GM18520 (cell line): Measurements from ENCODE around the gene CHEK1.
A peak's percentile ranks its signal among the peaks of the same experiment; 100 is the strongest.
"Not testable (repeated sequence)": the region's sequence is repeated elsewhere in the genome, so short reads cannot be mapped to it uniquely, and the experiment has no call there.

Source experiments
- ATAC-seq: cut with Tn5 transposase; IDR thresholded peaks from one replicate; pipeline ENCODE4 v1.9.1; 2021; ENCODE audit not compliant: unreplicated experiment

The CHEK1 gene

DNA sequence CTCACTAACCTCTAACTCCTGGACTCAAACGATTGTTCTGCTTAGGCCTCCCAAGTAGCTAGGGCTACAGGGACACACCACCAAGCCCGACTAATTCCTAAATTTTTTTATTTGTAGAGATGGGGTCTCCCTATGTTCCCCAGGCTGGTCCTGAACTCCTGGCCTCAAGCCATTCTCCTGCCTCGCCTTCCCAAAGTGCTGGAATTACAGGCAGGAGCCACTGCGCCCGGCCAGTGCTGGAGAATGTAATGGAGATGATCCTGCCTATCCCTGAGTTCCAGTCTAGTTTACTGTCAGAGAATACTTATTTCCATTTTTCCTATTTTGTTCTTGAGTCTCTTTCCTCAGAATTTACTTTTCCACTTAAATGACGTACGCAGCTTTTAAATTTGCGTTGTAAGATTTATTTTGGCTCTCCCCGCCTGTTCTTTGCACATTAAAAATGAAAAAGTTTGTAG, at the start of gene CHEK1:
Gene CHEK1 (plus strand): TSS at position 408 of the 458 bp plus-strand sequence. CDS start 1,606 bp downstream, outside the sequence.
- no peak for ATAC-seq

DNA sequence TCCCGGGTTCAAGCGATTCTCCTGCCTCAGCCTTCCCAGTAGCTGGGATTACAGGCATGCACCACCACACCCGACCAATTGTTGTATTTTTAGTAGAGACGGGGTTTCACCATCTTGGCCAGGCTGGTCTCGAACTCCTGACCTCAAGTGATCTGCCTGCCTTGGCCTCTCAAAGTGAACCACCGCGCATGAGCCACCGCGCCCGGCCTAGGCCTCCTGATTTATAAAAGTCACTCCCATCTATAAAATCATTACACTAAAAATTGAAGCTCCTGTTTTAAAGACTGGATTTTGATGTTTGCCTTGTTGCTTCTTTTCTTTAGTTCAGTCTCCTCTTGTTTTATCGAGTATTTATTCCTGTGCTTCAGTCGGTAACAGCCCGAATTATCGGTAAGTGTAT, 47.8 kb upstream of the CHEK1 start:
- ATAC-seq, result not testable (repeated sequence)

DNA sequence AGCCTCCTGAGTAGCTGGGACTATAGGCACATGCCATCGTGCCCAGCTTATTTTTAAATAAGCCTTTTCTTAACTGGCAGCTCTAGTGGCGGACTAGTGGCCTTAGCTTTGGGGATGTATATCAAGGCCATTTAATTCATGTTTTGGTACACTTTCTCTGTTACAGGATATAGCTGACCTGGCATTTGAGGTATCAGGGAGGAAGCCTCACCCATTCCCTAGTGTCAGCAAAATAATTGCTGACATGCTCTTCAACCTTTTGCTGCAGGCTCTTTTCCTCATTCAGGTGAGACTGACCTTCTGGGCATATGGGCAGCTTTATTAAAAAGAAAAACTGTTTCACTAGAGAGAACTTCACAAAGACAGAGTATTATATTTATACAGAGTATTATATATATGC, 46.2 kb upstream of the CHEK1 start:
- ATAC-seq, result no peak

DNA sequence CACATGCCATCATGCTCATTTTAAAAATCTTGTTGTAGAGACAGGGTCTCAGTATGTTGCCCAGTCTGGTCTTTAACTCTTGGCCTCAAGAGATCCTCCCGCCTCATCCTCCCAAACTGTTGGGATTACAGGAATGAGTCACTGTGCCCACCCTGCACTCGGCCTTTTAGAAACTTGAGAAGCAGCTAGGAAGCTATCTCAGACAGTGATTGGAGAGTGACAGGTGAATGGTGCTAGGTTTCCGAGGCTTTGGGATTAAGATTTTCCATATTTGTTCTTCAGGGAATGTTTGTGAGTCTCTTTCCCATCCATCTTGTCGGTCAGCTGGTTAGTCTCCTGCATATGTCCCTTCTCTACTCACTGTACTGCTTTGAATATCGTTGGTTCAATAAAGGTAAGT, 45.2 kb upstream of the CHEK1 start:
- ATAC-seq, result no peak

DNA sequence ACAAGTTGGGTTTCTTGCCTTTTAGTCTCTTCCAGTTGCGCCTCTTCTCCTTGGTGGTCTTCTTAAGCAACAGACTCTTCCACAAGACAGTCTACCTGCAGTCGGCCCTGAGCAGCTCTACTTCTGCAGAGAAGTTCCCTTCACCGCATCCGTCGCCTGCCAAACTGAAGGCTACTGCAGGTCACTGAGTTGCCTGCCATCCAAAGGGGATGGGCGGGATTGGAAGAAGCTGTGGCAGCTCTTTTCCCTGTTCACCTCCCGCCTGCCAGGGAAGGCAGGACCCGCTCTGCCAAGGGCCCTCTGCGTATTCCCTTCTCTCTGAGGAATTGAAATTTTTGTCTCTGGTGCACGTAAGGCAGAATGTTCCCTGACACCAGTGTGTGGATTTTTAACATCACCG, 41.5 kb upstream of the CHEK1 start:
- ATAC-seq, result no peak

DNA sequence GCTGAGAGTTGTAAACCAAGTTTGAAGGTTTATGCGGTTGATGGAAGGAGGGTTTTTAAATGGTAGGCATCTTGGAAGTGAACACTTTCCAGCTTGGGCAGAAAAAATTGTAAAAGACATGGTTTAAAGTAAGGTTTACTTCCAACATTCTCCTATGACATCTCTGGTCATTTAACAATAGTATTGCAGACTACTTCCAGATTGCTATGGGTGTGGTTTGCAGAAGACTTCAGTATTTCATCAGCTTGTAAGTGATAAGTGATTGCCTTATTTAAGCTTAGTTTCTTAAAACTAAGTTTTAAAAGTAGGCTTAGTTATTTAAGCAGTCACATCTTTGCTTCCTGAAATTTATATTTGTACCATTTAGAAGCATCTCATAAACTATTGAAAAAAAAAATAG, 39.5 kb upstream of the CHEK1 start:
- ATAC-seq, result no peak

DNA sequence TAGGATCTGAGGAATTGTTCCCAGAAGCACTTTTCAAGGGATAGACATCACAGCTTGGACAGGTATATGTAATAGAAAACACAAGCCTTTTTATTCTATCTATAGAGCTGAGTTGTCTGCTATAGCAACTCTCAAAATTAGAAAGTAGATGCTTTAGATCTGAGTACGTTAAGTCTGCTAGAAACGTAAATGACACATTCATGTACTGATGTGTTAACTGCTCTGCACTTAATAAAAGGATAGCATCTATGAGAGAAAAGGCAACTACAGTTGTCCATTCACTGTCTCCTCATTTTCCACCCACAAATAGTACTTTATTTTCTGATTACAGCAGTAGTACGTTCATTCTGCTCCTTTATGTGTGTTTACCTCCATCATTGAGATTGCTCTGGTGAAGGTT, 38.3 kb upstream of the CHEK1 start:
- no peak for ATAC-seq

DNA sequence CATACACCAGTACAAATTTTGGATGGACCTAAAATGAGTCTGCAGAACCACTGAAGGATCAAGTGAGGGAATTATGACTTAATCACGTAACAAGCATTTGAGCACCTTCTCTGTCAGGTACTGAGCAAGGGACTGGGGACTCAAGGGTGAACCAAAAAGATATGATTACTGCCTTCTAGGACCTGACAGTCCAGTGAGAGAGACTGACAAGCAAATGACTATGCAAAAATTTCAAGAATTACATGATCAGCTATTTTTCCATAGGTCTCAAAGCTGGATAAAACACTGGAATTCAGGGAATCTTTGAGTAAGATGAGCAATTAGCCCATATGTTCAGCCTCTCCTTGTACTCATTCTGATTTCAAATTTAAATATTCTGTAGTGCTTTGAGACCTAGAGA, 37.5 kb upstream of the CHEK1 start:
- ATAC-seq, result no peak

DNA sequence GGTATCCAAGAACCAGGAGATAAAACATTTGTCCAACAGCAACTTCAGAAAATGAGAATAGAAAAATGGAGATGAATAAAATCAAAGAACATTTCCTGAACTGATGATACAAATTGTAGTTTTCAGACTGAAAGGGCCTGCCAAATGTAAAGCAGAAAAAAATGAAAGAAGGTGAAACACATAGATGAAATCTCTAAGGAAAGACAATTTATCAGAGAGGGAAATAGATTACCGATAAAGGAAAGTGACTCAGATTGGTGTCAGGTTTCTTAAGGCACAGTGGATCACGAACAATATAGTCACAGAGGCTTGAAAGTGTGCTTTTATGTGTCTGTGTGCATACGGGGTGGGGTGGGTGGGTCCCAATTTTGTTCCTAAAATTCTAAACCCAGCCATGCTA, 36.5 kb upstream of the CHEK1 start:
- ATAC-seq, result no peak

DNA sequence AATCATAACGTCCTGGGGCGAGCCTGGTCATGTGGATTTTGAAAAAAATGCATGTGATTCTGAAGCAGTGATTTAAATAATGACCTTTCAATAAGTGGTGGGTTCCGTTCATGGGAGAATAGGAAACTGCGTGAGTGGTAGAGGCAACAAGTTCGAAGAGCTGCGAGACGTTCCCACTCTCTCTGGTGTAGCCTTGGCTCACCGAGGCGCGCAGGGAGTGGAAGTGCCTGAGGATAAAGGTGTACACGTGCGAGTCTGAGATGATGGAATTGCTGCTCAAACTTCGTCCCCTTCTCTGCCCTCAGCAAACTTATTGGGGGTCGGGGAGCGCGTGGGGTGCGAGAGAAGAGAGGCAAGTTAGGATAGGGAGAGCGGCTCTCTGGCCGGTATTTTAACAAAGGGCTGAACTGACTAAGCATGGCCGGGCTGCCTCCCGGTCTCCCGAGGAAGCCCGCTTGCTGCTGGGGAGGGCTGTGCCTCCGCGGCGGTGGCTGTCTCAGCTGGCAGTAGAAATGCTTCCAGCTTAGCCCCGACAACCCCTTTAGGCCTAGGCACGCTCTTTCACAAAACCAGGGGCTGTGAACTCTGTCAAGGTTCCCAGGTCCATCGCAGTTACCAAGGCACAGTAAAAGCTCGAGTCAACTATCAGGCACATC, 33.2 kb upstream of the CHEK1 start:
- ATAC-seq, result peak; percentile 2

DNA sequence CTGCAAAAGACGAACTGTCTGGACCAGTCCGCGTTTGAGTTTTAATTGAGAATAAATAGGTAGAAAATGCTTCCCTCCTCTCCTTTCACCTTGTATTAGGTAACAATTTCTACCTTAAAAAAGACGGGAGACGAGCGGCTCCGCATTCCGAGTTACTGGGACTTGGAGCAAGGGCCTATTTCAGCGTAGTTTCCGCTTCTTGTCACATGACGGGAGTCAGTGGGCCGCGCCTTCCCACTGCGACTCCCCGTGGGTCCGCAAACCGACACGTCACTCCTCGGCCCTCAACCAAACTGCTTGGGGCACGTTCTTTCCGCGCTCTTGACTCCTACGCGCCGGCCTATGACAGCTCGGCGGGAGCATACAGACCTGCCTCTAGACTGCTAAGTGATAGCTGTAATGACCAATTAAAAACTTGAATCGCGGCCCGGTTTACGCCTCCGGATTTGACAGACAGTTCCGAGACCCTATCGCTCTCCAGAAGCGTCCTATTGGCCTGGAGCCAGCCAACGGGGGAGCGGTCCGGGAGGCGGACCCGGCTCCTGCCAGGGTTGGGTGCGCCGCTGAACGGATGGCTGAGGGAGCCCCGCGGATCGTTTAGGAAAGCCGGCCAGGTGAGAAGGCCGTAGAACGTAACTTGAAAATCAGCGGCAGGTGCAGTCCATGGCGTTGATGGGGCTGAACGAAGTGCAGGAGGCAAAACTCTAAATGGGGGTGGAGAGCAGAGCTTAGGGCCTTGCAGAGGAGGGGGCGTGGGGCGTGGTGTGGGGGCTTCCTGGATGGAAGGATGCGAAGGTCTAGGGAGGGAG, 32.5 kb upstream of the CHEK1 start, which contains the start of gene STT3A:
Gene STT3A (plus strand): TSS at position 548 of the 809 bp plus-strand sequence. CDS start 3,064 bp downstream, outside the sequence.
- ATAC-seq, result peak; percentile 96

DNA sequence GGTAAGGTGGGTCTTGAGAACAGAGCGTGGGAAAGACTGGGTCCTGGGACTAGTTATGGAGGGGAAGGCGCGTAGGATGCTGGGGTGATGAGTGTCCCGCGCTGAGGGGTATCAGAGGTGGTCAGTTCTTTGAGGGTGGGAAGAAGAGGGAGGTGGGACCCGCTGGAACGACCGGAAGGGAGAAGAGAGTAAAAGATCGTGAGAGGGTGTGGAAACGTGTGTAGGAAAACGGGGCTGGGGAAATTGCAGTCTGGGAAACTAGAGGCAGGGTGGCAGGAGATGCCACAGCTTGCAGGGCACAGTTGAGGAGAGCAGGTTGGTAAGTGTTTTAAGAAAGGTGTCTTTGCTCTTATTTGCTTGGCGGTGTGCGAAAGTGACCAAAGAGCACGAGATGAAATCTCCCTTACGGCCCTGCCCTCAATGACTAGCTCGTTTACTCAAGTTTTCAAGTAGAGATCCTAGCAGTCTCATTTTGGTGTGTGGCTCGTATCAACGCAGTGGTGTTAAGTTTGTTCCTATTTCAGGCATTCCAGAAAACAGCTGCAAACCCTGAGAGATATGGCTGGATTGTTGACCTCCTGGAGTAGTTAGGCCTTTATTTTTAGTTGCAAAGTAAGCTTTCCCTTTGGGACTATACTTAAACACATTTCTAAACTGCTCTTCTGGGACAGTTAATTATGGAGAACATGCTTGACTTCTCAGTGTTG, 31.7 kb upstream of the CHEK1 start:
- ATAC-seq, result no peak

DNA sequence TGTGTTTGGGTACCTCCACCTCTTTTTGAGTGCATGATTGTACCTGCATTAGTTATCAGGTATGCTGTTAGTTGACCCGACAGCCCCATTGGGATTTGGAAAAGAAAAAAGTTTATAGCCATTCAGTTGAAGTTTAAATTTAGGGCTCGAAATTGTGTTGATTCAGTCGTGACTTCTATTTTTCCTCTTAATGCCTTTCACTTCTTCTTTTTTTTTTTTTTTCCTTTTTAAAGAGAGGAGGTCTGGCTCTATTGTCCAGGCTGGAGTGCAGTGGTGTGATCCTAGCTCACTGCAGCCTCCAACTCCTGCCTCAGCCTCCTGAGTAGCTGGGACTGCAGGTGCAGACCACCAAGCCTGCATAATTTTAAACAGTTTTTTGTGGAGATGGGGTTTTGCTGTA, 30.0 kb upstream of the CHEK1 start:
- no peak for ATAC-seq

DNA sequence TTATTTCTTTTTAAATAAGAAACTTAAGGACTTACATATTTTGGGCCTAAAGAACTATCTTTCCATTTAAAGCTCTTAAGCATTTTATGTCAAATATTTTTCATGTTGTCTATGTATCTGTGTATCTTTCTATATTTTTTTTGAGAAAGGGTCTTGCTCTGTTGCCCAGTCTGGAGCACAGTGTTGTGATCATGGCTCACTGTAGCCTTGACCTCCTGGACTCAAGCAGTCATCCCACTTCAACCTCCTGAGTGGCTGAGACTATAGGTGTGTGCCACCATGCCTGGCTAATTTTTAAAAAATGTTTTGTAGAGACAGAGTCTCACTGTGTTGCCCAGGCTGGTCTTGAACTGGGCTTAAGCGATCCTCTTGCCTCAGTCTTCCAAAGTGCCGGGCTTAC, 24.3 kb upstream of the CHEK1 start:
- no peak for ATAC-seq

DNA sequence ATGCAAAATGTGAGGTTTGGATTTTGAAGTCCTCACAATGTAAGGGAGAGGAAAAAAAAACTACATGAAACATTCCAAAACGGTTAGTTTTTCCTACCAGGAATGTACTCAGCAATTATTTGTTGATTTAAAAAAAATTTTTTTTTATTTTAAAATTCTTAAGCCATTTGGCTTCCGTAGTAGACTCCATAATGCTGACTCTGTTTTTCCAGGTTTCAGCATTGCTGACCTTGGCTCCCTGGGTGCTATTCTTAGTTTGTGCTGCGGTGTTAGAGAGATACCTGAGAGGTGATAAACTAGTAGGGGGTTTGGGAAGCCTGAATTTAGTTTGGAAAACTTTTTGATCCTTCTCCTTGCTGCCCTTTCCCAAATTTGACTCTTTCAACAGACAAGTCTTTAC, 21.8 kb upstream of the CHEK1 start:
- ATAC-seq, result no peak

DNA sequence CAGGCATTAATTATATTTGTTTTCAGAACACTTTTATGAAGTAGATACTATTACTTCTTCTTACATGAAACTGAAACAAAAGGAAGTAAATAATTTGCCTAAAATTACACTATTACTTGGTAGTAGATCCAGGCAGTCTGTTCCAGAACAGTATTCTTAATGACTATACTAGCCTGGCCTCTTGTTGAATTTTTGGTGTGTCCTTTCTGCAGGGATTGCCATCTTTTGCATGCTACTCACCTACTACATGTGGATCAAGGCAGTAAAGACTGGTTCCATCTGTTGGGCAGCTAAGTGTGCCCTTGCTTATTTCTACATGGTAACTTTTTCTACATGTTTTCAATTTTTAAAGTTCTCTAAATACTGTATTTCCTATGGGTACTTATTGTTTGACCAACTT, 19.5 kb upstream of the CHEK1 start:
- ATAC-seq, result no peak

DNA sequence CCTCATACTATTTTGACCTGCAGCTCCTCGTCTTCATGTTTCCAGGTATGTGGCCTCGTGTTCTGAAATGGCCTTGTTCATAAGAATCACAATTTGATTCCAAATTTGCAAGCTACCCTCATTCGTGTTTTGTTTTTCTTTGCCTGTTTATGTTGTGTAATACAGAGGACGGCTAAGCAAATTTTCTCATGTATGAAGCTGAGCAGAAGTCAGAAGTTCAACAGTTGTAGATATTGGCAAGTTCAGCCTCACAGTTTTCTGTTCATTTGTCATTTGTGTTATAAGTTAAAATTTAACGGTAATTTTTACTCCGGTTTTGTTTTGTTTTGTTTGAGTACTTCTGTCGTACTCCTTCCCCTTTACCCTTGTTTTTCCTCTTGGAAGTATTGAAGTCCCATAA, 15.4 kb upstream of the CHEK1 start:
- ATAC-seq, result no peak

DNA sequence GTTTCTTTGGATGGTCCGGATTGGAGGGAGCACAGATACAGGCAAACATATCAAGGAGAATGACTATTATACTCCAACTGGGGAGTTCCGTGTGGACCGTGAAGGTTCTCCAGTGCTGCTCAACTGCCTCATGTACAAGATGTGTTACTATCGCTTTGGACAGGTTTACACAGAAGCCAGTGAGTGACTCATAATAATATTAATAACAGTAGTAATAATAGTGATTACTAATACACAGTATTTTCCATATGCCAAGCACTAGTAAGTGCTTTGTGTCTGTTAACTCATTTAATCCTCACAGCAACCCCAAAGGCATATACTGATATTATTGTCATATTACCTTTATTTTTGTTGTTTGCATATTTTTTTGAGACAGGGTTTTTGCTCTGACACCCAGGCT, 6.6 kb upstream of the CHEK1 start:
- no peak for ATAC-seq

DNA sequence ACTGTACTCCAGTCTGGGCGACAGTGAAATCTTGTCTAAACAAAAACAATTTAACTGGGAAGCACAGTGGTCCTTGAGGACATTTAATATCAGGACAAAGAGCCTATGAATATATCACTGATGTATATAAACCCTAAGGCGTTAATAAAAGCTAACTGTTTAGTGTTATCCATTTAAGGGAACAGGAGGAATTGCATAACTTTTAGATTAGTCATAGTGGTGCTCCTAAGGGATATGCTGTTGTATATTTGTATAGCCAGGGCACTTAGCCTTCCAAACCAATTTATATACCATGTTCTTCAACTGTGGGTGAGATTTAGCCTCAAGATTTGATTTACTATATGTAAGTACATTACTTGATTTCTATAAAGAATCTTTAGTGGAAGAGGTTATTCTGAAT, 3.0 kb upstream of the CHEK1 start:
- ATAC-seq, result no peak

DNA sequence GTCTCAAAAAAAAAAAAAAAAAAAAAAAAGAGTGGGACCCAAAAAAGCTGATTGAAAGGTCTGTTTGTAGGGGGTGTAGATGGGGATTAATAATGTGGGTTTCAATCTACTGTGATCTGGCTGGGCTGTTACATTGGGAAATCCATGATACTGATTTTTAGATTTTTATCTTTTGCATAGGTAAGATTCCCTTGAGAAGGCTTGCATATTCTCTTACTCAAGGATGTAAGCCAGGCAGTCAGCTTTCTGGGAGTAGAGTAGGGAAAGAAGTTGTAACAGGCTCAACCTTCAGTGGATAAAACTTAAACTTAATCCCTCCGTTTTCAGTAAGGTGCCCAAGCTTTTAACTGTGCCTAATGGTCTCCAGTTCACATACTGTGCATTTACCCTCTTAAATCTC, 1.9 kb upstream of the CHEK1 start:
- no peak for ATAC-seq

DNA sequence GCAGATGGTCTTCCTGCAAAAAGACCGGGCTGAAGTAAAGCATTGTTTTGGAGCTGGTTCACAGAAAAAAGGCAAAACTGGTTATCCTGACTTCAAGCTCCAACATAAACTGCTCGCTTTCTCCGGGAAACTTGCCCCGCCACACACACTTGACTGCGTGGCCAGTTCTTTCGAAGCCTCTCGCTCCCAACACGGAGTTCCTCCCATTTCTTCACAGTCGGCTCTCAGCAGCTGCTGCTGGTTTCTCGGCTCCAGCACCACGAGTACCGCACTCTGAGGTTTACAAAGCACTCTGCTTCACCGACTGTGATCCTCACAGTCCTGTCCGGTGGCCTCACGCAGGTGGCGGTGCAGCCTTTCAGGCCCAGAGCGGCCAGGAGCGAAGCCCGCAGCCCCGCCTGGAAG, 264 bp downstream of the CHEK1 start:
- ATAC-seq, result no peak
